K562 (cell line): Measurements from ENCODE around the gene CCSER1.

Experiments
- CTCF ChIP-seq, 3 experiments: IDR thresholded peaks in 2 of 3; conservative IDR thresholded peaks in 1 of 3; 2 replicates each; pipeline ENCODE4 v1.5.1; 2011 to 2012; ENCODE audit warnings: low read length in 3 of 3, mild to moderate bottlenecking in 3 of 3, control low read depth in 2 of 3, improper control_type of control experiment in 1 of 3, inconsistent platforms in 1 of 3, low read depth in 1 of 3, mixed read lengths in 1 of 3, moderate library complexity in 1 of 3; ENCODE audit not compliant: insufficient read depth in 2 of 3
- ETV6 ChIP-seq, 3 experiments: fragments of 150-350 bp in 1 of 3; sonication (generic) in 1 of 3; formaldehyde crosslinking in 1 of 3; IDR thresholded peaks; 2 replicates each; pipeline versions ENCODE4 v1.6.1 to v1.8.0; 2014 to 2022; ENCODE audit warnings: borderline replicate concordance in 2 of 3, low read depth in 2 of 3, antibody characterized with exemption in 1 of 3, low read length in 1 of 3, mild to moderate bottlenecking in 1 of 3, missing genetic modification reagents in 1 of 3
- SRSF7 ChIP-seq: fragments of 200-400 bp; formaldehyde crosslinking; optimal IDR thresholded peaks from 2 replicates; pipeline ENCODE3; 2017; ENCODE audit warnings: mild to moderate bottlenecking, low read depth, low read length

DNA sequence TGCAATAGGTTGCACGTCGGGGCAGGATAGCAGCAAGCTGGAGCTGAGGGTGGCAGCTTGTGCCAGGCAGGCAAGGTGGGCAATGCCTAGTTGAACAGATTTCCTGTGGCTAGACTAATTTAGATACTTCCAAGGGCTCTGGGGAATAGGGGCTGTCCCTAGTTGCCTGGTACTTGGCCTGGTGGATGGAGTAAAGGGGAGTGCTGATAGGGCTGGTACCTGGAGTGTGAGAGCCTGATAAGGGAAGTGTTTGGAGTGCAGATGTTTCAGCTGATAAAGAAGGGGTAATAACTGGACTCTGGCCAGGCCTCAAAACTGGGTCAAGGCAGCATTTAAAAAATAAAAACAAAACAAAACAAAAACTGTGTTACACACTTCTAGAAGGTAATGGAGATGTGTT lies 665.5 kb downstream of the CCSER1 start:
- no peak for TF ChIP-seq CTCF (IDR thresholded peaks at IDR 0.05 in 2 of 3, conservative IDR thresholded peaks at IDR 0.05 in 1 of 3; ENCODE audit: insufficient read depth in 2 of 3, low read depth in 1 of 3, low read length in 3 of 3)
- no peak for TF ChIP-seq SRSF7
- no peak for TF ChIP-seq ETV6 (IDR thresholded peaks at IDR 0.05; ENCODE audit: borderline replicate concordance in 1 of 2, low read depth in 2 of 2, low read length in 1 of 2)
- TF ChIP-seq ETV6 (CRISPR knock-in tag; IDR thresholded peaks at IDR 0.05; ENCODE audit: borderline replicate concordance), result no peak
